HG03066 (cell line): ENCODE data around the gene USP27X.

Experiments used
- ATAC-seq: cut with Tn5 transposase; IDR thresholded peaks from one replicate; pipeline ENCODE4 v1.9.1; 2021; ENCODE audit warnings: low read depth; ENCODE audit not compliant: unreplicated experiment

Gene USP27X

GRCh38 chrX:49880668-49881067, 1.4 kb downstream of the USP27X start:
- ATAC-seq = no peak

GRCh38 chrX:49884290-49884862, 5.1 kb downstream of the USP27X start:
- ATAC-seq = peak; percentile 48

- no peak for ATAC-seq
Measured at GRCh38 chrX:49892542-49892941, 13.3 kb downstream of the USP27X start.

- no peak for ATAC-seq
Measured at GRCh38 chrX:49896951-49897350, 17.7 kb downstream of the USP27X start.

- no peak for ATAC-seq
Measured at GRCh38 chrX:49901048-49901447, 21.8 kb downstream of the USP27X start.

- ATAC-seq = no peak
Measured at GRCh38 chrX:49910344-49910743, 31.1 kb downstream of the USP27X start.

GRCh38 chrX:49912086-49912485, 32.8 kb downstream of the USP27X start:
- ATAC-seq = no peak

- no peak for ATAC-seq
Measured at GRCh38 chrX:49912861-49913260, 33.6 kb downstream of the USP27X start.

- ATAC-seq = no peak
Measured at GRCh38 chrX:49915361-49916222, 36.3 kb downstream of the USP27X start.

GRCh38 chrX:49919617-49920016, 40.3 kb downstream of the USP27X start:
- no peak for ATAC-seq

GRCh38 chrX:49921109-49921508, 41.8 kb downstream of the USP27X start:
- no peak for ATAC-seq

GRCh38 chrX:49922291-49923241, 43.3 kb downstream of the USP27X start, which contains the start of gene CLCN5:
TSS of gene CLCN5 (plus strand) at chrX:49922596. CDS start at chrX:49925299, 2,703 bp downstream.
- ATAC-seq = peak; percentile 93

- ATAC-seq = no peak
Measured at GRCh38 chrX:49925176-49925575, 45.9 kb downstream of the USP27X start.

GRCh38 chrX:49930039-49930438, 50.8 kb downstream of the USP27X start:
- no peak for ATAC-seq
